ENCODE measurements around the gene SIGLEC9.

Gene SIGLEC9

GRCh38 chr19:51163257-51163656 lies 38.6 kb downstream of the SIGLEC9 start:
- Histone ChIP-seq H3K4me2 (ENCODE audit: low read length) (no peak overlapping the region), H2BK120ac (ENCODE audit: insufficient read depth, low read length, poor library complexity) (no peak overlapping the region), H3K79me1 (ENCODE audit: low read length) (no peaks in the 10 kb centered on the region), H3K79me2 (ENCODE audit: control insufficient read depth, insufficient read depth, low read length, poor library complexity) (no peaks in the 10 kb centered on the region), H4K8ac (ENCODE audit: low read depth, low read length) (no peak overlapping the region), H3K18ac (ENCODE audit: low read length) (no peak overlapping the region), H2AFZ (ENCODE audit: insufficient read depth, low read length, poor library complexity) (no peak overlapping the region), H3K27me3 (ENCODE audit: insufficient read depth, low read length) (no peaks in the 10 kb centered on the region), H3K4me1 (ENCODE audit: control insufficient read depth in 1 of 2, insufficient read depth in 2 of 2, low read length in 2 of 2) (no peaks in the 10 kb centered on the region), H3K9me3 (ENCODE audit: insufficient read depth, low read depth, low read length) (peaks cover 3% of the 10 kb centered on the region), H3K27ac (ENCODE audit: low read depth, low read length) (no peak overlapping the region), H4K91ac (ENCODE audit: low read depth, low read length) (no peak overlapping the region), H3K4ac (ENCODE audit: low read depth, low read length) (no peak overlapping the region), H3K4me3 (ENCODE audit: low read depth, low read length) (no peak overlapping the region), H2AK5ac (ENCODE audit: low read length) (no peak overlapping the region), H3K14ac (ENCODE audit: low read length) (no peak overlapping the region), H3K23ac (ENCODE audit: low read length) (no peak overlapping the region), H2BK5ac (ENCODE audit: low read depth, low read length, poor library complexity) (no peak overlapping the region), H4K12ac (ENCODE audit: low read depth, low read length) (no peak overlapping the region), H2BK12ac (ENCODE audit: low read length) (no peak overlapping the region), H3K36me3 (ENCODE audit: control insufficient read depth in 1 of 2, insufficient read depth in 2 of 2, low read length in 2 of 2) (no peaks in the 10 kb centered on the region), H3K9ac (ENCODE audit: low read length) (no peak overlapping the region)
- no CpG with 5 or more reads among the region's 3 CpGs for WGBS (ENCODE audit: extremely low coverage, insufficient coverage, insufficient read length)
- DNase-seq = no peak

- H3K27me3 ChIP-seq (ENCODE audit: insufficient read depth, low read length) = no peaks in the 10 kb centered on the region
- no peak overlapping the region for H4K91ac ChIP-seq (ENCODE audit: low read depth, low read length)
- H3K79me2 ChIP-seq (ENCODE audit: control insufficient read depth, insufficient read depth, low read length, poor library complexity) = no peaks in the 10 kb centered on the region
- H2AFZ ChIP-seq (ENCODE audit: insufficient read depth, low read length, poor library complexity) = no peak overlapping the region
- H3K27ac ChIP-seq (ENCODE audit: low read depth, low read length) = no peak overlapping the region
- no peak overlapping the region for H4K8ac ChIP-seq (ENCODE audit: low read depth, low read length)
- no peak overlapping the region for H3K9ac ChIP-seq (ENCODE audit: low read length)
- no peak overlapping the region for H3K18ac ChIP-seq (ENCODE audit: low read length)
- no peak overlapping the region for H3K4me2 ChIP-seq (ENCODE audit: low read length)
- peaks cover 3% of the 10 kb centered on the region for H3K9me3 ChIP-seq (ENCODE audit: insufficient read depth, low read depth, low read length)
- no peak for DNase-seq
- no peak overlapping the region for H3K14ac ChIP-seq (ENCODE audit: low read length)
- no peak overlapping the region for H2AK5ac ChIP-seq (ENCODE audit: low read length)
- no peak overlapping the region for H3K4me3 ChIP-seq (ENCODE audit: low read depth, low read length)
- no peaks in the 10 kb centered on the region for H3K79me1 ChIP-seq (ENCODE audit: low read length)
- no peak overlapping the region for H2BK12ac ChIP-seq (ENCODE audit: low read length)
- H3K4ac ChIP-seq (ENCODE audit: low read depth, low read length) = no peak overlapping the region
- H3K23ac ChIP-seq (ENCODE audit: low read length) = no peak overlapping the region
- H2BK120ac ChIP-seq (ENCODE audit: insufficient read depth, low read length, poor library complexity) = no peak overlapping the region
- H2BK5ac ChIP-seq (ENCODE audit: low read depth, low read length, poor library complexity) = no peak overlapping the region
- no peaks in the 10 kb centered on the region for H3K4me1 ChIP-seq (ENCODE audit: control insufficient read depth in 1 of 2, insufficient read depth in 2 of 2, low read length in 2 of 2)
- H4K12ac ChIP-seq (ENCODE audit: low read depth, low read length) = no peak overlapping the region
- no CpG with 5 or more reads among the region's 3 CpGs for WGBS (ENCODE audit: extremely low coverage, insufficient coverage, insufficient read length)
- H3K36me3 ChIP-seq (ENCODE audit: control insufficient read depth in 1 of 2, insufficient read depth in 2 of 2, low read length in 2 of 2) = no peaks in the 10 kb centered on the region
These were observed 39.5 kb downstream of the SIGLEC9 start for GRCh38 chr19:51164215-51164614.

GRCh38 chr19:51166846-51167490 lies 42.3 kb downstream of the SIGLEC9 start:
- Histone ChIP-seq H4K91ac (ENCODE audit: low read depth, low read length) (no peak overlapping the region), H3K36me3 (ENCODE audit: control insufficient read depth in 1 of 2, insufficient read depth in 2 of 2, low read length in 2 of 2) (no peaks in the 10 kb centered on the region), H2BK120ac (ENCODE audit: insufficient read depth, low read length, poor library complexity) (no peak overlapping the region), H4K8ac (ENCODE audit: low read depth, low read length) (no peak overlapping the region), H3K27me3 (ENCODE audit: insufficient read depth, low read length) (no peaks in the 10 kb centered on the region), H2BK12ac (ENCODE audit: low read length) (no peak overlapping the region), H2AFZ (ENCODE audit: insufficient read depth, low read length, poor library complexity) (no peak overlapping the region), H3K14ac (ENCODE audit: low read length) (no peak overlapping the region), H3K79me2 (ENCODE audit: control insufficient read depth, insufficient read depth, low read length, poor library complexity) (no peaks in the 10 kb centered on the region), H3K4me1 (ENCODE audit: control insufficient read depth in 1 of 2, insufficient read depth in 2 of 2, low read length in 2 of 2) (no peaks in the 10 kb centered on the region), H2AK5ac (ENCODE audit: low read length) (no peak overlapping the region), H3K79me1 (ENCODE audit: low read length) (no peaks in the 10 kb centered on the region), H3K23ac (ENCODE audit: low read length) (no peak overlapping the region), H3K4me3 (ENCODE audit: low read depth, low read length) (no peak overlapping the region), H3K4me2 (ENCODE audit: low read length) (no peak overlapping the region), H3K4ac (ENCODE audit: low read depth, low read length) (no peak overlapping the region), H2BK5ac (ENCODE audit: low read depth, low read length, poor library complexity) (no peak overlapping the region), H3K9ac (ENCODE audit: low read length) (no peak overlapping the region), H3K27ac (ENCODE audit: low read depth, low read length) (no peak overlapping the region), H3K9me3 (ENCODE audit: insufficient read depth, low read depth, low read length) (peaks cover 3% of the 10 kb centered on the region), H3K18ac (ENCODE audit: low read length) (no peak overlapping the region), H4K12ac (ENCODE audit: low read depth, low read length) (no peak overlapping the region)
- WGBS (ENCODE audit: extremely low coverage, insufficient coverage, insufficient read length) = no CpG with 5 or more reads among the region's 9 CpGs
- DNase-seq = peak in 1 of 2 donors; percentile 3

- Histone ChIP-seq H2AK5ac (ENCODE audit: low read length) (no peak overlapping the region), H3K9me3 (ENCODE audit: insufficient read depth, low read depth, low read length) (peaks cover 5% of the 10 kb centered on the region), H2BK12ac (ENCODE audit: low read length) (no peak overlapping the region), H4K91ac (ENCODE audit: low read depth, low read length) (no peak overlapping the region), H3K79me2 (ENCODE audit: control insufficient read depth, insufficient read depth, low read length, poor library complexity) (no peaks in the 10 kb centered on the region), H2AFZ (ENCODE audit: insufficient read depth, low read length, poor library complexity) (no peak overlapping the region), H3K18ac (ENCODE audit: low read length) (no peak overlapping the region), H3K4ac (ENCODE audit: low read depth, low read length) (no peak overlapping the region), H3K9ac (ENCODE audit: low read length) (no peak overlapping the region), H4K12ac (ENCODE audit: low read depth, low read length) (no peak overlapping the region), H3K27ac (ENCODE audit: low read depth, low read length) (no peak overlapping the region), H3K14ac (ENCODE audit: low read length) (no peak overlapping the region), H3K27me3 (ENCODE audit: insufficient read depth, low read length) (no peaks in the 10 kb centered on the region), H3K4me1 (ENCODE audit: control insufficient read depth in 1 of 2, insufficient read depth in 2 of 2, low read length in 2 of 2) (no peaks in the 10 kb centered on the region), H3K79me1 (ENCODE audit: low read length) (no peaks in the 10 kb centered on the region), H3K4me3 (ENCODE audit: low read depth, low read length) (no peak overlapping the region), H3K36me3 (ENCODE audit: control insufficient read depth in 1 of 2, insufficient read depth in 2 of 2, low read length in 2 of 2) (no peaks in the 10 kb centered on the region), H4K8ac (ENCODE audit: low read depth, low read length) (no peak overlapping the region), H2BK120ac (ENCODE audit: insufficient read depth, low read length, poor library complexity) (no peak overlapping the region), H2BK5ac (ENCODE audit: low read depth, low read length, poor library complexity) (no peak overlapping the region), H3K23ac (ENCODE audit: low read length) (no peak overlapping the region), H3K4me2 (ENCODE audit: low read length) (no peak overlapping the region)
- DNase-seq = no peak
- WGBS (ENCODE audit: extremely low coverage, insufficient coverage, insufficient read length) = no CpG with 5 or more reads among the region's 13 CpGs
These were observed 44.0 kb downstream of the SIGLEC9 start for GRCh38 chr19:51168564-51169282.

Data from trophoblast cell (in vitro differentiated cells and primary cell).